Lower lobe of right lung (tissue), 2 donors: ENCODE data around the gene C1orf198. TPM values are rescaled to one million over a fixed set of nuclear protein-coding genes. Genes with fewer than 3 reads are reported as not detected.
"Not testable (repeated sequence)": the region's sequence is repeated elsewhere in the genome, so short reads cannot be mapped to it uniquely, and the experiment has no call there.

Source experiments
- ATAC-seq, 2 donors: fragments of 200-7000 bp; cut with Tn5 transposase; one replicate each; pipeline ENCODE4 v1.9.1; 2020 to 2022; ENCODE audit warnings: mild to moderate bottlenecking in 2 of 2, moderate library complexity in 2 of 2
- DNase-seq: peaks from one replicate; pipeline ENCODE4 v3.0.0-alpha.2; 2020
- H3K27ac ChIP-seq: fragments of 200-600 bp; one replicate; pipeline ENCODE4 v1.8.0; 2022
- H3K27me3 ChIP-seq: fragments of 200-600 bp; one replicate; pipeline ENCODE4 v1.8.0; 2022; ENCODE audit warnings: low read depth
- H3K36me3 ChIP-seq: fragments of 200-600 bp; one replicate; pipeline ENCODE4 v1.8.0; 2022; ENCODE audit warnings: mild to moderate bottlenecking
- H3K4me1 ChIP-seq: fragments of 200-600 bp; one replicate; pipeline ENCODE4 v1.8.0; 2022
- H3K4me3 ChIP-seq: fragments of 200-600 bp; one replicate; pipeline ENCODE4 v1.8.0; 2022; ENCODE audit warnings: mild to moderate bottlenecking
- H3K9me3 ChIP-seq: fragments of 200-600 bp; one replicate; pipeline ENCODE4 v1.8.0; 2022
- CTCF ChIP-seq: fragments of 200-600 bp; IDR thresholded peaks from one replicate; pipeline ENCODE4 v1.8.0; 2022; ENCODE audit warnings: antibody characterized with exemption, mild to moderate bottlenecking
- intact Hi-C: fragments of 100-400 bp; cut with DNase I; formaldehyde crosslinking; loops from one replicate; pipeline ENCODE4 v1.11.0; 2022
- total RNA-seq: library from RNA; stranded (reverse); fragmentation: NEBNext Ultra II Directional; extraction: Animal tissue kit (Norgen Biotek cat#: 25700); gene quantifications from one replicate; pipeline ENCODE4 v1.2.1, GENCODE V29; 2021
- donor health status: DM: no; HTN: yes; CAD: no; lungs with severe emphysema.

C1orf198 gene
- total RNA-seq, 1 donor from 2014 or later: 101 TPM

- no peaks in the 10 kb centered on the region for H3K27me3 ChIP-seq
- peaks cover 23% of the 10 kb centered on the region for H3K36me3 ChIP-seq
- peaks cover 52% of the 10 kb centered on the region for H3K4me1 ChIP-seq
- intact Hi-C loops: no loop called here
- no peak for TF ChIP-seq CTCF
- ATAC-seq (peak; percentile 70 to 79), DNase-seq (no peak)
- peaks cover 5% of the 10 kb centered on the region for H3K9me3 ChIP-seq
- H3K4me3 ChIP-seq: no peak overlapping the region
- H3K27ac ChIP-seq: peak overlapping the region; percentile 81
Measured at GRCh38 chr1:230849451-230850224, 18.7 kb downstream of the C1orf198 start.

GRCh38 chr1:230848235-230848634, 20.1 kb downstream of the C1orf198 start:
- peak; percentile 32 to 39 for ATAC-seq
- TF ChIP-seq CTCF: no peak

GRCh38 chr1:230845184-230845583, 23.1 kb downstream of the C1orf198 start:
- peaks cover 30% of the 10 kb centered on the region for H3K4me1 ChIP-seq
- ATAC-seq, H3K27ac ChIP-seq, intact Hi-C loops, H3K4me3 ChIP-seq, H3K9me3 ChIP-seq, H3K27me3 ChIP-seq, DNase-seq: not testable (repeated sequence)
- H3K36me3 ChIP-seq: peaks cover 39% of the 10 kb centered on the region

More at GRCh38 chr1:230848235-230848634, 20.1 kb downstream of the C1orf198 start:
- peak overlapping the region; percentile 28 for H3K27ac ChIP-seq
- H3K9me3 ChIP-seq: peaks cover 5% of the 10 kb centered on the region
- no peak overlapping the region for H3K4me3 ChIP-seq
- peaks cover 23% of the 10 kb centered on the region for H3K36me3 ChIP-seq
- intact Hi-C loops: no loop called here
- H3K4me1 ChIP-seq: peaks cover 49% of the 10 kb centered on the region
- no peak for DNase-seq
- H3K27me3 ChIP-seq: no peaks in the 10 kb centered on the region

- no peaks in the 10 kb centered on the region for H3K27me3 ChIP-seq
- no peak overlapping the region for H3K27ac ChIP-seq
- no peak for DNase-seq
- no peak for TF ChIP-seq CTCF
- intact Hi-C loops: no loop called here
- H3K4me1 ChIP-seq: peaks cover 24% of the 10 kb centered on the region
- H3K9me3 ChIP-seq: no peaks in the 10 kb centered on the region
- H3K4me3 ChIP-seq: no peak overlapping the region
- ATAC-seq: no peak
- peaks cover 44% of the 10 kb centered on the region for H3K36me3 ChIP-seq
Measured at GRCh38 chr1:230844561-230844960, 23.8 kb downstream of the C1orf198 start.

- no peak for TF ChIP-seq CTCF
- H3K27ac ChIP-seq: no peak overlapping the region
- no peaks in the 10 kb centered on the region for H3K27me3 ChIP-seq
- DNase-seq (no peak), ATAC-seq (no peak)
- no peaks in the 10 kb centered on the region for H3K9me3 ChIP-seq
- no peak overlapping the region for H3K4me3 ChIP-seq
- peaks cover 16% of the 10 kb centered on the region for H3K4me1 ChIP-seq
- H3K36me3 ChIP-seq: peaks cover 52% of the 10 kb centered on the region
- intact Hi-C loops: no loop called here
Measured at GRCh38 chr1:230843503-230844309, 24.6 kb downstream of the C1orf198 start.

GRCh38 chr1:230842801-230843200, 25.5 kb downstream of the C1orf198 start:
- DNase-seq: no peak
- peaks cover 7% of the 10 kb centered on the region for H3K4me1 ChIP-seq
- no peak overlapping the region for H3K4me3 ChIP-seq
- no peaks in the 10 kb centered on the region for H3K27me3 ChIP-seq
- peaks cover 61% of the 10 kb centered on the region for H3K36me3 ChIP-seq
- no peaks in the 10 kb centered on the region for H3K9me3 ChIP-seq
- intact Hi-C loops: no loop called here
- peak in 1 of 2 donors; percentile 26 for ATAC-seq
- TF ChIP-seq CTCF: no peak
- H3K27ac ChIP-seq: no peak overlapping the region
